Endothelial cell of umbilical vein (primary cell): ENCODE data around the gene CEP350. TPM values are rescaled to one million over a fixed set of nuclear protein-coding genes. Genes with fewer than 3 reads are reported as not detected.

Experiments
- BruUV-seq: library from RNA; stranded (reverse); fragments of 400-500 nt; replicated peaks from 2 replicates; lab custom pipeline; 2021; lab: Mats Ljungman, UMichigan
- CTCF ChIA-PET: fragments of 300-600, 350-600 bp; sonication (Branson Sonifier 250); formaldehyde crosslinking; loops from one replicate; lab custom pipeline; 2021; ENCODE audit warnings: antibody characterized with exemption, inconsistent platforms; lab: Charles Lee
- POLR2A ChIA-PET: fragments of 300-600, 350-600 bp; sonication (Branson Sonifier 250); formaldehyde crosslinking; loops from one replicate; lab custom pipeline; 2021; ENCODE audit warnings: antibody characterized with exemption, inconsistent platforms; lab: Charles Lee
- DNase-seq: peaks from one replicate; pipeline ENCODE4 v3.0.0-alpha.2; 2011; ENCODE audit warnings: low read depth, low spot score
- FAIRE-seq: peaks from 2 replicates; lab custom pipeline; 2011; peaks lifted over from hg19 to GRCh38; lab: Jason Lieb, UNC
- H2AFZ ChIP-seq: 2 replicates; pipeline ENCODE4 v1.6.0; 2012; ENCODE audit warnings: low read depth, low read length, control low read depth, inconsistent platforms
- H3K27ac ChIP-seq: 2 replicates; pipeline ENCODE4 v1.5.1; 2011; ENCODE audit warnings: low read depth, mild to moderate bottlenecking, control low read depth, low read length, moderate library complexity; ENCODE audit not compliant: insufficient read depth
- H3K27me3 ChIP-seq, 2 experiments: 2 replicates each; pipeline versions ENCODE4 v1.6.0 to v1.6.1; 2011; ENCODE audit warnings: low read length in 2 of 2, mixed read lengths in 1 of 2; ENCODE audit not compliant: control insufficient read depth in 2 of 2, insufficient read depth in 2 of 2
- H3K36me3 ChIP-seq, 2 experiments: 2 replicates in 1 of 2; 3 replicates in 1 of 2; pipeline ENCODE4 v1.5.1; 2011; ENCODE audit warnings: low read length in 2 of 2, mild to moderate bottlenecking in 1 of 2, moderate library complexity in 1 of 2; ENCODE audit not compliant: control insufficient read depth in 2 of 2, insufficient read depth in 2 of 2; ENCODE audit errors: extremely low read depth in 1 of 2
- H3K4me1 ChIP-seq: 3 replicates; pipeline ENCODE4 v1.5.1; 2011; ENCODE audit warnings: mild to moderate bottlenecking, low read length; ENCODE audit not compliant: control insufficient read depth, insufficient read depth; ENCODE audit errors: extremely low read depth
- H3K4me2 ChIP-seq: 2 replicates; pipeline ENCODE4 v1.6.1; 2011; ENCODE audit warnings: low read length, control low read depth, mixed read lengths; ENCODE audit not compliant: insufficient read depth
- H3K4me3 ChIP-seq, 3 experiments: fragments of 200-600 bp in 1 of 3; sonication (generic), shearing (Covaris generic) in 1 of 3; replicated peaks in 1 of 3; 2 replicates each; pipeline ENCODE4 v1.5.1; 2011 to 2016; ENCODE audit warnings: control low read depth in 3 of 3, low read length in 3 of 3, mild to moderate bottlenecking in 2 of 3, inconsistent platforms in 1 of 3, low read depth in 1 of 3, moderate library complexity in 1 of 3; ENCODE audit not compliant: insufficient read depth in 1 of 3
- H3K79me2 ChIP-seq: 2 replicates; pipeline ENCODE4 v1.6.0; 2012; ENCODE audit warnings: low read length, inconsistent platforms; ENCODE audit not compliant: control insufficient read depth, insufficient read depth
- H3K9ac ChIP-seq: replicated peaks from 2 replicates; pipeline ENCODE3; 2011; ENCODE audit warnings: low read length, control low read depth; ENCODE audit not compliant: insufficient read depth; ENCODE audit errors: extremely low read depth
- H3K9me1 ChIP-seq: replicated peaks from 3 replicates; pipeline ENCODE4 v1.6.0; 2011; ENCODE audit warnings: mild to moderate bottlenecking, low read length; ENCODE audit not compliant: control insufficient read depth, insufficient read depth; ENCODE audit errors: extremely low read depth
- H3K9me3 ChIP-seq: replicated peaks from 2 replicates; pipeline ENCODE4 v1.5.1; 2012; ENCODE audit warnings: low read length, inconsistent platforms; ENCODE audit not compliant: control insufficient read depth, insufficient read depth
- H4K20me1 ChIP-seq: replicated peaks from 2 replicates; pipeline ENCODE3; 2011; ENCODE audit warnings: mild to moderate bottlenecking, low read length; ENCODE audit not compliant: control insufficient read depth, insufficient read depth; ENCODE audit errors: extremely low read depth
- CTCF ChIP-seq, 2 donors: IDR thresholded peaks; 1 replicate in 1 of 2; 2 replicates in 1 of 2; pipeline ENCODE4 v1.5.1; 2011; ENCODE audit warnings: low read length in 2 of 2, mild to moderate bottlenecking in 2 of 2, moderate library complexity in 2 of 2, control low read depth in 1 of 2, inconsistent platforms in 1 of 2, low read depth in 1 of 2; ENCODE audit not compliant: insufficient read depth in 1 of 2; ENCODE audit errors: extremely low read depth in 1 of 2
- EZH2 ChIP-seq: IDR thresholded peaks from 2 replicates; pipeline ENCODE4 v1.6.1; 2012; ENCODE audit warnings: borderline replicate concordance, low read depth, mild to moderate bottlenecking, moderate library complexity, low read length, inconsistent platforms; ENCODE audit not compliant: severe bottlenecking
- FOS ChIP-seq: IDR thresholded peaks from 2 replicates; pipeline ENCODE4 v1.6.1; 2011; ENCODE audit warnings: mild to moderate bottlenecking, low read length, moderate library complexity, borderline replicate concordance; ENCODE audit not compliant: insufficient read depth
- GATA2 ChIP-seq: IDR thresholded peaks from 2 replicates; pipeline ENCODE4 v1.7.0; 2011; ENCODE audit warnings: low read depth, mild to moderate bottlenecking, moderate library complexity, mixed read lengths, low read length; ENCODE audit not compliant: insufficient read length, insufficient read depth
- JUN ChIP-seq: IDR thresholded peaks from 2 replicates; pipeline ENCODE4 v1.6.1; 2011; ENCODE audit warnings: borderline replicate concordance, low read depth; ENCODE audit not compliant: insufficient read length, insufficient read depth
- MAX ChIP-seq: IDR thresholded peaks from 2 replicates; pipeline ENCODE4 v1.6.1; 2011; ENCODE audit not compliant: insufficient read depth, insufficient read length
- MYC ChIP-seq: IDR thresholded peaks from one replicate; pipeline ENCODE4 v1.6.1; 2011; ENCODE audit warnings: mild to moderate bottlenecking, low read depth, low read length
- POLR2A ChIP-seq: IDR thresholded peaks from 2 replicates; pipeline ENCODE4 v1.6.1; 2012; ENCODE audit warnings: low read depth, mild to moderate bottlenecking, control low read depth, low read length
- POLR2AphosphoS5 ChIP-seq: IDR thresholded peaks from 2 replicates; pipeline ENCODE4 v1.6.1; 2012; ENCODE audit warnings: low read depth, mild to moderate bottlenecking, control low read depth, low read length, moderate library complexity; ENCODE audit not compliant: insufficient read depth
- dilution Hi-C: fragments of 300-500 bp; cut with MboI; formaldehyde crosslinking; loops from one replicate; pipeline ENCODE4 v1.15.0; 2019; ENCODE audit warnings: low sequenced_read_pairs; ENCODE audit not compliant: extremely low pct_ligation_motif_present
- intact Hi-C: fragments of 100-400 bp; cut with micrococcal nuclease; formaldehyde crosslinking; loops from one replicate; pipeline ENCODE4 v1.10.0; 2022
- polyA plus RNA-seq, 4 experiments: library from polyadenylated mRNA; depleted of rRNA in 3 of 4; stranded (reverse) in 3 of 4; unstranded in 1 of 4; fragments of >200 nt; gene quantifications; 2 replicates each; pipeline versions ENCODE4 v1.2.1 to v1.2.3, GENCODE V29; 2011 to 2012; ENCODE audit warnings: missing spikeins in 1 of 4
- total RNA-seq: library from RNA; stranded (reverse); gene quantifications from 2 replicates; pipeline ENCODE4 v1.2.3, GENCODE V29; 2021

Gene CEP350
- total and polyA plus RNA-seq, 2 donors (not counting 3 experiments of a cell fraction or from before 2014, with no cell fraction given): 4.8 to 30.1 TPM

GRCh38 chr1:180155182-180155682, 200.6 kb downstream of the CEP350 start:
- POLR2A ChIA-PET: interaction anchor here (1.2 to 1.6 kb wide), 2 partner anchors 12 to 201 kb away, joined by 5 to 7 read pairs; partner anchors contain the start of gene CEP350

More at GRCh38 chr1:180155182-180155682, 200.6 kb downstream of the CEP350 start:
- FAIRE-seq (no peak), DNase-seq (peak; percentile 24)
- TF ChIP-seq CTCF (IDR thresholded peaks at IDR 0.05; ENCODE audit: extremely low read depth in 1 of 2, insufficient read depth in 1 of 2, low read depth in 1 of 2, low read length in 2 of 2): no peak
- TF ChIP-seq POLR2AphosphoS5: no peak
- TF ChIP-seq JUN: no peak
- TF ChIP-seq FOS: no peak
- TF ChIP-seq MAX: no peak
- TF ChIP-seq POLR2A: no peak
- TF ChIP-seq EZH2: no peak
- no peak for TF ChIP-seq MYC
- no peak for TF ChIP-seq GATA2
- H3K4me3 ChIP-seq: peak overlapping the region; percentile 43 to 90 (median 74)
- BruUV-seq: no TSS peak
- CTCF ChIA-PET: interaction anchor here (1.0 to 2.3 kb wide), 8 partner anchors 13 to 446 kb away, joined by 3 to 18 read pairs (median 3); no protein-coding TSS in a partner anchor
- H2AFZ ChIP-seq: peak overlapping the region; percentile 44
- peak overlapping the region; percentile 1 for H3K27ac ChIP-seq
- dilution Hi-C loops: no loop called here
- H3K79me2 ChIP-seq: peaks cover 51% of the 10 kb centered on the region
- H3K36me3 ChIP-seq: no peaks in the 10 kb centered on the region
- no peaks in the 10 kb centered on the region for H3K9me3 ChIP-seq
- intact Hi-C loops: no loop called here
- peak overlapping the region; percentile 85 for H3K4me2 ChIP-seq
- peaks cover 60% of the 10 kb centered on the region for H3K4me1 ChIP-seq
- H3K9me1 ChIP-seq: no peaks in the 10 kb centered on the region
- peak overlapping the region; percentile 55 for H3K9ac ChIP-seq
- H4K20me1 ChIP-seq: no peaks in the 10 kb centered on the region
- H3K27me3 ChIP-seq: no peaks in the 10 kb centered on the region
